Fibroblast of lung (primary cell): ENCODE data around the gene CDK18. TPM values are rescaled to one million over a fixed set of nuclear protein-coding genes. Genes with fewer than 3 reads are reported as not detected.

Source experiments
- DNase-seq, 2 donors: peaks; one replicate each; pipeline versions ENCODE4 v3.0.0 to v3.0.0-alpha.2; 2010; ENCODE audit warnings: low read depth in 2 of 2
- H2AFZ ChIP-seq: 2 replicates; pipeline ENCODE4 v1.5.1; 2012; ENCODE audit warnings: low read length, control low read depth, inconsistent platforms
- H3K27ac ChIP-seq: 2 replicates; pipeline ENCODE4 v1.5.1; 2011; ENCODE audit warnings: low read length, control low read depth; ENCODE audit not compliant: insufficient read depth
- H3K27me3 ChIP-seq: 2 replicates; pipeline ENCODE4 v1.5.1; 2011; ENCODE audit warnings: mild to moderate bottlenecking, low read length; ENCODE audit not compliant: control insufficient read depth, insufficient read depth
- H3K36me3 ChIP-seq: 2 replicates; pipeline ENCODE4 v1.5.1; 2011; ENCODE audit warnings: low read length; ENCODE audit not compliant: control insufficient read depth, insufficient read depth
- H3K4me1 ChIP-seq: 2 replicates; pipeline ENCODE4 v1.5.1; 2011; ENCODE audit warnings: low read length; ENCODE audit not compliant: control insufficient read depth, insufficient read depth; ENCODE audit errors: extremely low read depth
- H3K4me2 ChIP-seq: 2 replicates; pipeline ENCODE4 v1.5.1; 2011; ENCODE audit warnings: low read length, control low read depth; ENCODE audit not compliant: insufficient read depth; ENCODE audit errors: extremely low read depth
- H3K4me3 ChIP-seq, 4 experiments: fragments of 200-600 bp in 1 of 4; sonication (generic) in 1 of 4; replicated peaks in 1 of 4; 2 replicates each; pipeline ENCODE4 v1.5.1; 2011 to 2016; ENCODE audit warnings: low read length in 4 of 4, low read depth in 3 of 4, mild to moderate bottlenecking in 3 of 4, control low read depth in 2 of 4, inconsistent platforms in 1 of 4, mixed read lengths in 1 of 4; ENCODE audit not compliant: insufficient read depth in 1 of 4; ENCODE audit errors: control extremely low read depth in 1 of 4
- H3K79me2 ChIP-seq: 2 replicates; pipeline ENCODE4 v1.5.1; 2012; ENCODE audit warnings: mild to moderate bottlenecking, low read length, inconsistent platforms; ENCODE audit not compliant: control insufficient read depth, insufficient read depth
- H3K9ac ChIP-seq: 2 replicates; pipeline ENCODE4 v1.5.1; 2011; ENCODE audit warnings: mild to moderate bottlenecking, low read length, control low read depth; ENCODE audit not compliant: insufficient read depth
- H3K9me3 ChIP-seq: 2 replicates; pipeline ENCODE4 v1.5.1; 2012; ENCODE audit warnings: low read depth, low read length; ENCODE audit not compliant: control insufficient read depth, insufficient read depth
- H4K20me1 ChIP-seq: 2 replicates; pipeline ENCODE4 v1.5.1; 2011; ENCODE audit warnings: low read length; ENCODE audit not compliant: control insufficient read depth, insufficient read depth; ENCODE audit errors: extremely low read depth
- EZH2 ChIP-seq: IDR thresholded peaks from 2 replicates; pipeline ENCODE4 v1.5.1; 2012; ENCODE audit warnings: low read length, control low read depth, mild to moderate bottlenecking; ENCODE audit errors: missing control alignments
- polyA plus RNA-seq, 2 donors: library from polyadenylated mRNA; depleted of rRNA in 1 of 2; stranded (reverse) in 1 of 2; unstranded in 1 of 2; fragments of >200 nt; gene quantifications; 2 replicates each; pipeline ENCODE4 v1.2.1, GENCODE V29; 2011 to 2012; ENCODE audit warnings: missing spikeins in 1 of 2
- total RNA-seq: library from RNA; depleted of rRNA; stranded (reverse); fragments of >200 nt; gene quantifications from 2 replicates; pipeline ENCODE4 v1.2.1, GENCODE V29; 2014
- TF ChIP-seq, protein P1 (sequence below), 2 donors: IDR thresholded peaks in 1 of 2; conservative IDR thresholded peaks in 1 of 2; 1 replicate in 1 of 2; 2 replicates in 1 of 2; pipeline ENCODE4 v1.5.1; 2011 to 2012; ENCODE audit warnings: low read length in 2 of 2, control low read depth in 1 of 2, inconsistent platforms in 1 of 2, low read depth in 1 of 2, mild to moderate bottlenecking in 1 of 2

CDK18 gene
- total and polyA plus RNA-seq, 2 donors (not counting 1 experiment from before 2014, with no cell fraction given) = 0.33 to 2.1 TPM

GRCh38 chr1:205577874-205578658 is 73.6 kb downstream of the CDK18 start:
- Histone ChIP-seq H2AFZ (no peak overlapping the region), H3K9ac (no peak overlapping the region)

DNA sequence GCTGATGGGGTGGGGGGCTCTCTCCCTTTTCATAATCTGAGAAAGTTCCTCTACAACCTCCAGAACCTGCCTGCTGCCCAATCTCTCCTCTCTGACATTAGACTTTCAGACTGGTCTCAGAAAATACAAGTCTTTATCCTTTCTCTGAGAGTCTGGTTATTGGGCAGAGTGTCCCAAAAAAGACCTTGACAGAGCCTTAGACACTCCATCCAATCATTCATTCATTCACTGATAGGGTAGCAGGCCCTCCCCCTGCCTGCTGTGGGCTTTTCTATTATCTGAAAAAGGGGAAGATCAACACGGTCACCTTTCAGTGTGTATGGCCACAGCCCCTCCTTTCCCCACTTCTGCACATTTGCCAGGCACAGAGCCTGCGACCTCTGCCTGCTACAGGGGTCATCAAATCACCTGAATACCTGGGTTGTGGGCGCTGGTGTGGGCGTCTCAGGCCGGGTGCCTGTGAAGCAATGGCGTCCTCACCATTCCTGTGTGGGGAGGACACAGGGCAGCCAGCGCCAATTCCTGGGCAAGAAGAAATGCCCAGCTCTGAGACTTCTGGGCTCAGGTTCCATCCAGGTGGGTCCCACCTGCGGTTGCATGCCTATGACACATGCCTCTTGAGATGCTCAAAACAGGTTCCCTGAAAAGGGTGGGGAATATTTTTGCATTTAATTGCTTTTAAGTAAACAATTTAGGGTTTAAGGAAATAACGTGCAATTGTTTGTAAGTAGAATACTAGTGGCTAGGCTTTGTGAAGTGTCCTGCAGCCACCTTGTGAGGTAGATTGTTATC is 74.5 kb downstream of the CDK18 start:
- H3K27me3 ChIP-seq = peaks cover 36% of the 10 kb centered on the region
- DNase-seq = no peak
- H2AFZ ChIP-seq = no peak overlapping the region
- H3K4me2 ChIP-seq = no peak overlapping the region
- H3K9ac ChIP-seq = no peak overlapping the region
- no peak for TF ChIP-seq EZH2
- TF ChIP-seq, protein P1, sequence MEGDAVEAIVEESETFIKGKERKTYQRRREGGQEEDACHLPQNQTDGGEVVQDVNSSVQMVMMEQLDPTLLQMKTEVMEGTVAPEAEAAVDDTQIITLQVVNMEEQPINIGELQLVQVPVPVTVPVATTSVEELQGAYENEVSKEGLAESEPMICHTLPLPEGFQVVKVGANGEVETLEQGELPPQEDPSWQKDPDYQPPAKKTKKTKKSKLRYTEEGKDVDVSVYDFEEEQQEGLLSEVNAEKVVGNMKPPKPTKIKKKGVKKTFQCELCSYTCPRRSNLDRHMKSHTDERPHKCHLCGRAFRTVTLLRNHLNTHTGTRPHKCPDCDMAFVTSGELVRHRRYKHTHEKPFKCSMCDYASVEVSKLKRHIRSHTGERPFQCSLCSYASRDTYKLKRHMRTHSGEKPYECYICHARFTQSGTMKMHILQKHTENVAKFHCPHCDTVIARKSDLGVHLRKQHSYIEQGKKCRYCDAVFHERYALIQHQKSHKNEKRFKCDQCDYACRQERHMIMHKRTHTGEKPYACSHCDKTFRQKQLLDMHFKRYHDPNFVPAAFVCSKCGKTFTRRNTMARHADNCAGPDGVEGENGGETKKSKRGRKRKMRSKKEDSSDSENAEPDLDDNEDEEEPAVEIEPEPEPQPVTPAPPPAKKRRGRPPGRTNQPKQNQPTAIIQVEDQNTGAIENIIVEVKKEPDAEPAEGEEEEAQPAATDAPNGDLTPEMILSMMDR (conservative IDR thresholded peaks at IDR 0.05 in 1 of 2, IDR thresholded peaks at IDR 0.05 in 1 of 2; ENCODE audit: low read depth in 1 of 2, low read length in 2 of 2) = no peak
- no peak overlapping the region for H3K27ac ChIP-seq
- no peaks in the 10 kb centered on the region for H3K9me3 ChIP-seq
- H3K36me3 ChIP-seq = no peaks in the 10 kb centered on the region
- no peaks in the 10 kb centered on the region for H4K20me1 ChIP-seq
- no peaks in the 10 kb centered on the region for H3K79me2 ChIP-seq
- no peaks in the 10 kb centered on the region for H3K4me1 ChIP-seq
- H3K4me3 ChIP-seq = no peak overlapping the region

More at GRCh38 chr1:205577874-205578658, 73.6 kb downstream of the CDK18 start:
- Histone ChIP-seq H3K36me3 (no peaks in the 10 kb centered on the region), H3K9me3 (no peaks in the 10 kb centered on the region), H4K20me1 (no peaks in the 10 kb centered on the region), H3K4me2 (no peak overlapping the region), H3K79me2 (no peaks in the 10 kb centered on the region), H3K27ac (no peak overlapping the region), H3K4me1 (no peaks in the 10 kb centered on the region), H3K27me3 (peaks cover 33% of the 10 kb centered on the region), H3K4me3 (no peak overlapping the region)
- no peak for TF ChIP-seq EZH2
- TF ChIP-seq, protein P1 (conservative IDR thresholded peaks at IDR 0.05 in 1 of 2, IDR thresholded peaks at IDR 0.05 in 1 of 2; ENCODE audit: low read depth in 1 of 2, low read length in 2 of 2) = no peak
- DNase-seq = no peak

- no peaks in the 10 kb centered on the region for H3K79me2 ChIP-seq
- H3K4me3 ChIP-seq = no peak overlapping the region
- no peaks in the 10 kb centered on the region for H3K9me3 ChIP-seq
- no peak for TF ChIP-seq EZH2
- TF ChIP-seq, protein P1 (conservative IDR thresholded peaks at IDR 0.05 in 1 of 2, IDR thresholded peaks at IDR 0.05 in 1 of 2; ENCODE audit: low read depth in 1 of 2, low read length in 2 of 2) = no peak
- no peak overlapping the region for H3K4me2 ChIP-seq
- H3K27me3 ChIP-seq = peaks cover 36% of the 10 kb centered on the region
- H2AFZ ChIP-seq = no peak overlapping the region
- DNase-seq = no peak
- H3K4me1 ChIP-seq = no peaks in the 10 kb centered on the region
- no peak overlapping the region for H3K27ac ChIP-seq
- no peak overlapping the region for H3K9ac ChIP-seq
- no peaks in the 10 kb centered on the region for H4K20me1 ChIP-seq
- no peaks in the 10 kb centered on the region for H3K36me3 ChIP-seq
These were observed 75.2 kb downstream of the CDK18 start for GRCh38 chr1:205579711-205580110.
